Forelimb muscle (tissue), 1 donor: ENCODE data around the gene TRNAU1AP. TPM values are rescaled to one million over a fixed set of nuclear protein-coding genes. Genes with fewer than 3 reads are reported as not detected.
"Not testable (repeated sequence)": the region's sequence is repeated elsewhere in the genome, so short reads cannot be mapped to it uniquely, and the experiment has no call there.

ENCODE experiments used
- DNase-seq: peaks from one replicate; pipeline ENCODE4 v3.0.0-alpha.2; 2013; ENCODE audit warnings: low read depth
- polyA plus RNA-seq: library from polyadenylated mRNA; unstranded; fragments of 120-200 nt; gene quantifications from one replicate; pipeline ENCODE4 v1.2.1, GENCODE V29; 2013; ENCODE audit not compliant: insufficient read length

The TRNAU1AP gene
- polyA plus RNA-seq, 1 donor = 19.2 TPM

DNA sequence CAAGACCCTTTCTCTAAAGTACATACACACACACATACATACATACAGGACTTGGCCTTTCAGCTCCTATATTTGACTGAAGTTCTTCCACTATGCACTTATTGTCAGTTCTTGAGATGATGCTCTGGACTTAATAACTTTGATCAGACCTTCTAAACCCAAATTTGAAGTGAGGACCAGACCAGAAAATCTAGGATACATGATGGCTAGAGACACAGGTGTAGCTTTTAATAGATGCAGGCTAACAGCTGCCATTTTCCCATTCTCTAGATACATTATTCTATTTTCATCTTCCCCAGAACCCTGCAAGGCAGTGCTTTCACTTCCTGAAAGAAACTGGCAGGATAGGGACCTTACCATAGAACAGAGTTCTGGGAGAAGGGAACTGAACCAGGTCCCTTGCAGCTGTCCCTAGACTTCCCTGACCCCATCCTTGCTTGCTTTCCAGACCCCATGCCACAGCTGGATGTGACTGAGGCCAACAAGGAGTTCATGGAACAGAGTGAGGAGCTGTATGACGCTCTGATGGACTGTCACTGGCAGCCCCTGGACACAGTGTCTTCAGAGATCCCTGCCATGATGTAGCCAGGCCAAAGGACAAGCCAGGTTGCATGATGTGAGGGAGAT lies 24.3 kb downstream of the TRNAU1AP start:
- no peak for DNase-seq

DNA sequence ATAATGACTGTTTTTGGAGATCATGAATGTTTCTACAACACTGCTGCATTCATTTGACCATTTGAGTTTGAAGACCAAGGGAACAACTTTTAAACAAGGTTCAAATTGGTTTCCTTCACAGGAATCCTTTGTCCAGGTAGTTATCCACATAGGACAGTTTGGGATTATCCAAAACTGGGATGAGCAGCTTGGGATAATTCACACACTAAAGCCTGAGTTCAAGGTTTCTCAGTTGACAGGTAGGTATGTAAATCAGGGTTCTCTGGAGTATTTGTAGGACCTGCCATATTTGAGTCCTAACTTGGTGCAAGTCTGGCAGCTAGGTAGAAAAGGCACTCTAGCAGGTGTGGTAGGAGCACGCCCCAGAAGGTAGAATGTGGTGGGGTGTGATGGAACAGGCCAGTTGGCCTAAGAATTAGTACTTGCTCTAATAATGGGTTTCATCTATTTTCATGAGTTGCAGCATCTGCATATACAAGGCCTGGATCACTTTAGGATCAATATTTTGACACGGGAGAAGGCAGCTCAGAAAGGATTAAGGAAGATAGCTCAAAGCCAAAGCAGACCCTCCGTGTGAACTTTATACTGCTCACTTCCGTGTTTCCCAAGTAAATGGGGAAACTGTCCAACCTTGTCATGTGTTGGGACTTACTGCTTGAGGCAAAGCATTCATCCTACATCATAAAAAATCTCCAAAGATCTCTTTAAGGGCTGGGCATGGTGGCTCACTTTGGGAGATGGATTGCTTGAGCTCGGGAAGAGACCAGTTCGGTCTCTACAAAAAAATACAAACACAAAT lies 25.1 kb downstream of the TRNAU1AP start:
- no peak for DNase-seq

DNA sequence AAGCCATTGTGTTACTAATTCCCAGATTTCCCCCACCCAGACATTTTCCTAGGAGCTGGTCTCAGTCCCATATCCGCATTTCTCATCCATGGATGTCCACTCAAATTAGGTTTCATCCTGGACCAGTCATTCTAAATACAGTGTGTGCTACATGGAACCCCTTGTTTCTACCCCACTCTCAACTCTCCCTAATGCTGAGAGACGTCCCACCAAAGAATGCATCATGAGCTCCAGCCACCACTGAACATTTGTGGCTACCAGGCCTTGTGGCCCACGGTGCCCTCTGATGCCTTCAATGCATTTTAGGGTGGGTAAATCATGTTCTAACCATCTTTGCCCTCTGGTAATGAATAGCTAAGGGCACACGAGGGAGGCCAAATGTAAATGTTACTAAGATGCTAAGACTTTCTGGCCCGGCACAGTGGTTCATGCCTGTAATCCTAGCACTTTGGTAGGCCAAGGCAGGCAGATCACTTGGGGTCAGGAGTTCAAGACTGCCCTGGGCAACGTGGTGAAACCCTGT lies 25.9 kb downstream of the TRNAU1AP start:
- no peak for DNase-seq

DNA sequence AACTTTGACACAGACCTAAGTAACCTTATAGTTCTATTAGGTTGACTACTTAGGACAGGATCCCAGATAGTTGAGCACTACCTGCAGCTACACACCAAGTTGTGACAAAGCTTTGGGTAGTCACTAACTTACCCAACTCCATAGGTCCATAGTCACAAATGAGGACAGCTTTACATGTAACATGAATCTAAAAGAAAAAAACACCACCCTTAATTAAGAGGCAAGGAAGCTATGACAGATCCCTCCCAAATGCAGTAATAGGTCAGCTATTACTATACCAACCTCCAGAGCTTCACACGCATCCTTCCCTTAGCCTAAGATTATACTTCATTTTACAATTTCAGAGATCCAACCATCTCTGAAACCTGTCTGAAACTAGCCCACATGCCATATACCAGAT lies 26.5 kb downstream of the TRNAU1AP start:
- no peak for DNase-seq

DNA sequence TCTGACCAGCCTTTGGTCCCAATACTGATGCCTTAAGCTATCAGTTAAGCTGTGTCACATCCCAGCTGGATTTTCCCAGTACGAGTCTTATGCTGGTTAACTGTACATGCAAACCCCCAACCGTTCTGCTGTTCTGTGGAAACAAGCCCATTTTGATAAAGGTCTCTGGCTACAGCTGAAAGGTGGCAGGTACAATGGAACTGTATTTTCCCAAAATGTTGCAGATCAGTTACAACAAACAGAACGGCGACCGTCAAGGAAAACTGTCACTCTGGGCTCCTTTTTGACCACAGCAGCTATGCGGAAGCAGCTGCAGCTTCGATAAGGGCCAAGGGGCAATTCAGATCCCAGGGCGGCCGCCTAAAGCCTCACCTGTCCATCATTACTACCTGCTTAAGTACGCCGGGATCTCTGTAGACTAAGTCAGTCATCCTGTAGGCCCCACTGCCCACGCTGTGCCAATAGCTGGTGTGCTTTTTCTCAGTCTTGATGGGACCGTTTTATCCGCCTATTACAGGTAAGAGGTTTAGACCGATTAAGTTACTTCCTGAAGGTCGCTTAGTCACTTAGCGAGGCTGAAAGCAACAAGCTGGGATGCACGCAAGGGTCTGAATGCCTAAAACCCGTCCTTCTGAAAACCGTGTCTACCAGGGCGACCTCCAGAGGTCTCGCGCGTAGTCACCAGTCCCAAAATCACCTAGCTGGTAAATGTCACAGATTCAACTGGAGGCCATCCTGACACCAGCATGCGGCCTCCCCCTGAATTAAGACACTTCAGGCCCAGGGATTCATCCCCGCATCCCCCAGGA lies 28.0 kb downstream of the TRNAU1AP start:
- no peak for DNase-seq

DNA sequence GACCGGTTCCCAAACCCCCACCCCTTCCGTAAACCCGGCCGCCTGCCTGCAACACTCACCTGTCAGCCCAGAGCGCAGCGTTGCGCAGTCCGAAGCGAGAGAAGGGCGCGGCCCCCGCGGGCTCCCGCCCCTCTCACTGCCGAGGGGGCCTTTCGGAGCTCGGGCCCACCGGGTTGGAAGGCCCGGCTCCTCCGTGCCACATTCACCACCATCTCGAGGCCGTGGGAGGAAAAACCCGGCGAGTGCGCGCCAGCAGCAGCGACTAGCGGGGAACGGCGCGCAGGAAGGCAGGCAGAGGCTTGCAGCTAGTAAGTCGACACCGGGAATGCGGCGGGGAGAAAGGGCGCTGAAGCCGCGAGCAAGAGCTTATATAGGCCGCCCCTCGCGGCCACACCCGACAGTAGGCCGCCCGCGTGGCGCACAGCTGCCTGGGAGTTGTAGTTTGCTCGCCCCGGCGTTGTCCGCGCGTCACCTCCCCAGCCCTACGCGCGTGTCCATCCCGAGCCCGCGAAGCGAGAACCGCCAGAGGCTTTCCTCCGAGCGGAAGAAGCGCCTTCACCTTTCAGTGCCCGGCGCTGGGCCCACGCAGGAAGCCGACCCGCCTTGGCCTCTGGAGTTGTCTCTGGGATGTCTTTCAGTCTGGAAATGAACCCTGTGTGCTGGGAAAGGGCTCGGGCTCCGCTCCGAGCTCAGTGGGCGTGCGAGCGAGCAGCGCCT lies 28.8 kb downstream of the TRNAU1AP start:
- peak; percentile 87 for DNase-seq

DNA sequence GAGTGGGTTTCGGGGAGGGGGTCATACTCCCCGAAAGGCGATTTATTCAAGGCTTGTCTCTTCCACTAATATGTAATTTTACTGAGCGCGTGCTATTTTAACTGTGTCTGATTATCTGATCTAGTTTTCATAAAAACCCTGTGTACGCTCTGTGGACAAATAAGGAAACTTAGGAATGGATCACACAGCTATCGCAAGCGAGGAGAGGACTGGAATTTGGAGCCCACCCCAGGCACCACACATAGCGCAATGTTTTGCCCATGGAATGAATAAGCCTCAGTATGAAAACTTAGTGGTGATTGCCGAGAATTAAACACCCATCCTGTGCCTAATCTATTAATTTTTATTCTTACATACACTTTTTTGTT lies 29.3 kb downstream of the TRNAU1AP start:
- no peak for DNase-seq

DNA sequence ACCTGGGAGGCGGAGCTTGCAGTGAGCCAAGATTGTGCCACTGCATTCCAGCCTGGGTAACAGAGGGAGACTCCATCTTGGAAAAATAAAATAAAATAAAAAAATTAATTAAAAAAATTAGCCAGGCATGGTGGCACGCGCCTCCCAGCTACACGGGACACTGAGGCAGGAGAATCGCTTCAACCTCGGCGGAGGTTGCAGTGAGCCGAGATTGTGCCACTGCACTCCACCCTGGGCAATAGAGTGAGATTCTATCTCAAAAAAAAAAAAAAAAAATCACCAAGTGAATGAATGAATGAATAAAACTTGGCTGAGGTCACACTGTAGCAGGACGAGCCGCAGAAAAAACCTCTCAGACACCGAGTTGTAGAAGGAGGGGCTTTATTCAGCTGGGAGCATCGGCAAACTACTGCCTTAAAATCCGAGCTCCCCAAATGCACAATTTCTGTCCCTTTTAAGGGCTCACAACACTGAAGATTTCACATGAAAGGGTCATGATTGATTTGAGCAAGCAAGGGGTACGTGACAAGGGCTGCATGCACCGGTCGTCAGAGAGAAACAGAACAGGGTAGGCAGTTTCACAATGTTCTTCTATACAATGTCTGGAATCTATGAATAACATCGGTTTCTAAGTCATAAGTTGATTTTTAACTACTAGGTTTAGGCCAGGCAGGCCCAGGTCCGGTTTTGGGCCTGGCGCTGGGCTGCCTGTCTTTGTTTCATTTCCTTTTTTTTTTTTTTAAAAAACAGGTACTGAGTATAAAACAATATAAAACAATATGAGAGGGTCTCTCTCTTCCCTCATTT lies 33.9 kb downstream of the TRNAU1AP start:
- DNase-seq = not testable (repeated sequence)

DNA sequence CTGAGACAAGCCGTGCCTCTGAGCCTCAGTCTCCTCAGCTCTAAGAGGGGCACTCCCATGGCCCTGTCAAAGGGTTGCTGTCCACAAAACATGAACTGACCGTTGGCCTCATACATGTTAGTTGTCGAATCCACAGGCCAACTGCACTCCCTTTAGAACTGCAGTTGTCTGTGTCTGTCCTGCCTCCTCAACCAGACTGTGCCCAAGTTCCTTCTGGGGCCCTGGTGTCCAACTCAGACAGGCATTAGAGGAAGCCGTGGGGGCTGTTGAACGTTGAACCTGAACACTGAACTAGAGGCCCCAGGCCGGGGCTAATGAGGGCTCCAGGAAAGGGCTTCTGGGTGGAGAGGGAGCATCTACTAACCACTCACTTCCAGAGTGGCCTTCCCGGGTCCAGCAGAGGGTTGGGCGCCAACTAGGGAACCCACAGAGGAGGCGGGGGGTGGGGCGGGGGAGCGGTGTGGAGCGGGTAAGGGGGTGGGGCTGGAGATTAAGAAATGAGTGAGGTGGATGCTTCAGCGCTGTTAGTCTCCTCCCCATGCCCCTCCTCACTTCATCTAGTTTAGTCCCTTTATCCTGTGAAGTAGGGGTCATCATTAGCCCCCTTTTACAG lies 38.9 kb downstream of the TRNAU1AP start, which contains the start of gene RAB42:
Gene RAB42, plus strand, starts transcription at position 558 of the 613 bp plus-strand sequence. CDS start 247 bp downstream, outside the sequence.
- DNase-seq = no peak

DNA sequence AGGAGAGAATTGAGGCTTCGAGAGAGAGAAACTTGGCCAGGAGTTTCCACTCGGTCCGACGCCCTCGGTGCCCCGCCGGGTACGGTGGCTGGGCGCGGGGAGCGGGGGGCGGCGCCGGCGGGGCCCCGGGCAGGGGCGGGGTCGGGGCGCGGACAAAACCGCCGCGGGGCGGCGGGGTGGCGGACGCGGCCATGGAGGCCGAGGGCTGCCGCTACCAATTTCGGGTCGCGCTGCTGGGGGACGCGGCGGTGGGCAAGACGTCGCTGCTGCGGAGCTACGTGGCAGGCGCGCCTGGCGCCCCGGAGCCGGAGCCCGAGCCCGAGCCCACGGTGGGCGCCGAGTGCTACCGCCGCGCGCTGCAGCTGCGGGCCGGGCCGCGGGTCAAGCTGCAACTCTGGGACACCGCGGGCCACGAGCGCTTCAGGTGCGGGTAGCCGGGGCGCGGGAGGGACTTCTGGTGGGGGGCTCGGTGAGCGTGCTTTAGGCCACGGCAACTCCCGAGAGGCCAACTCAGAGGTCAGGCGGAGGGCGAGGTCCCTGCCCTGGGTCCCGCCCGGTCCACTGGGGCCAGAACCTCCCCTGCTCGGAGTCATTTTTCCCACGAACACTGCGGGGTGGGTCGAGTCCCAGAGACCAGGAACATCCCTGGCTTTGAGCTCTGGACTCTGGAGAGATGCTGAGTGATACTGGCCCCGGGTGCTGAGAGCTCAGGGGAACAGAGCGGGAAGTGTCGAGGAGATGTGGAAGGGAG lies 39.6 kb downstream of the TRNAU1AP start:
- DNase-seq = no peak

DNA sequence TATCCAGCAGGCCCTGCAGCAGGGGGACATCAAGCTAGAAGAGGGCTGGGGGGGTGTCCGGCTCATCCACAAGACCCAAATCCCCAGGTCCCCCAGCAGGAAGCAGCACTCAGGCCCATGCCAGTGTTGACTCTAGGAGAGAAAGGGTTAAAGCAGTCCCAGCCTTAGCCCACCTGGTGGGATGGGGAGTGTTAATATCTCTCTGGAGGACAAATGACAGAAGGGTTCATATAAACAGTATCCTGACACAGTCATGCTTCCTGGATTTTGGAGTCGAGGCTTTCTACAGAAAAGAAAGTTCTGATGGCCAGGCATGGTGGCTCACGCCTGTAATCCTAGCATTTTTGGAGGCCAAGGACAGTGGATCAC lies 41.1 kb downstream of the TRNAU1AP start:
- not testable (repeated sequence) for DNase-seq

DNA sequence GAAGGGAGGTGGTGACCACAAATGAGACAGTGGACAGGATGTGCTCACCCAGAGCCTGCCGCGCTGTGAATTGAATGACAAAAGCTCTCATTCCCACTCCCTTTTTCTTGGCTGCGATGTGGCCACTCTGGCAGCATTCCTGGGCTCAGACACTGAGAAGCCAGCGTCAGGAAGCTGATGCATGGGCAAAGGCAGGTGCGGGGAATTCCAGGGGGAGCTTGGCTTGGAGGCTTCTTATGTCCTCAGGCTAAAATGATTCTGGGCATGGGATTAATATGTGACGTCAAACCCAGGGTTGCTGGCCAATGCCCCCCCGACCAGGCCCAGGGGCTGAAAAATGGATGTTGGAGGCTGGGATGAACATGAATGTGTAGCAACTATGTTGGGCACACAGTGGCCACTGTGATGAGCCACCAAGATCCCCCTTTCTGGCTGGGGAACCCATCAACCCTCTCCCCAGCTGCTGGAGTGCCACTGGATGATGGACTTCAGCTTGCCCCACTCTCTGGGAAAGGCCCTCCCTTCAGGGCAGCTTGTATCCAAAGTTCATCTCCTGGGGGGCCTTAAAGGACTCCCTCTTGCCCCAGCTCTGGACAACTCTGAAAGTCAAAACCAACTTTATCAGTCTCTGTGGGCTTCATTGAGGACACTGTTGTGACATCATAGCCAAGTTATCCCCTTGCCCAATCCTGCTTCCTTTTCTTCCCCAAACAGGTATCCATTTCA lies 42.0 kb downstream of the TRNAU1AP start:
- DNase-seq = not testable (repeated sequence)

DNA sequence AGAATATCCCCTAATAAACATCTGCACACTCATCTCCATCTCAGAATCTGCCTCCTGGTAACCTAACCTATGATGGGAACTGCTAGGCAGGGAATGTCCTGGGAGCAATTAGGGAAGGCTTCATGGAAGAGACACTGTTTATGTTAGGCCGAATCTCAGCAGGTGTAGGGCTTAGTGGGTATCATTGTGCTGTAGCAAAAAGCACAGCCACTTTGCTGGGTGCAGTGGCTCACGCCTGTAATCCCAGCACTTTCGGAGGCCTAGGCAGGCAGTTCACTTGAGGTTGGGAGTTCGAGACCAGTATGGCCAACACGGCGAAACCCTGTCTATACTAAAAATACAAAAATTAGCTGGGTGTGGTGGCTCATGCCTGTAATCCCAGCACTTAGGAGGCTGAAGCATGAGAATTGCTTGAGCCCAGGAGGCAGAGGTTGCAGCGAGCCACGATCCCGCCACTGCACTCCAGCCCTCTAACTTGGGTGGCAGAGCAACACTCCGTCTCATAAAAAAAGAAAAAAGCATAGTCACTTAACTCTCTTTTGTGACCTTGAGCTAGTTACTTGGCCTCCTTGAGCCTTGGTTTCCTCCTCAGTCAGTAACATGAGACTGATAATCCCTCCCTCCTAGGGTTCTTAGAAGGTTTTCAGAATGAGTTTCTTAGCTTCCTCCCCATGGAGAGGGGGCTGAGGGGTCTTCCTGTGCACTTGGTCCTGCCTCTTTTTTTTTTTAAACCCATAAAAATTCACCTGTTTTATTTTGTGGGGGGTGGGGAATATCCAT lies 42.7 kb downstream of the TRNAU1AP start:
- DNase-seq = no peak

DNA sequence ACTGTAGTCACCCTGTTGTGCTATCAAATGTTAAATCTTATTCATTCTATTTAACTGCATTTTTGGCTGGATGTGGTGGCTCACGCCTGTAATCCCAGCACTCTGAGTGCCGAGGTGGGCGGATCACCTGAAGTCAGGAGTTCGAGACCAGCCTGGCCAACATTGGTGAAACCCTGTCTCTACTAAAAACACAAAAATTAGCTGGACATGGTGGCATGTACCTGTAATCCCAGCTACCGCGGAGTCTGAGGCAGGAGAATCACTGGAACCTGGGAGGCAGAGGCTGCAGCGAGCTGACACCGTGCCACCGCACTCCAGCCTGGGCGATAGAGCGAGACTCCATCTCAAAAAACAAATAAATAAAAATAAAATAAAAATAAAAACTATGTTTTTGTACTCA lies 43.4 kb downstream of the TRNAU1AP start:
- not testable (repeated sequence) for DNase-seq

DNA sequence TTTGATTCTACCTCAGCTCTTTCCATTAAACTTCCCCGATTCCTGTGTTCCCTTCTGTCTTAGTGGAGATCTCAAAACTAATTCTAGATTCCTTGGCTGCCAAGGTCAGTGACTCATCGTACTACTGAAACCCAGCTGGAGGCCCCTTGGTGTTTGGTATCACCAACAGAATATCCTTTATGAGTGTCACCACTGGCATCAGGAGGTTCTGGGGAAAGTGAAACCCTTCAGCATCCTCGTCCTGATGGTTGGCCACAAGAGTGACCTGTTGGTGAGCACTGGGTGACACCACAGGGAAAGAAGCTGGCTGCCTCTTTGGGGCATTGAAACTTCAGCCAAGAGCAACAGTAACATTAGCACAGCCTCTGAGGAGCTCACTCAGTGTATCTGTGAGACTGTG lies 48.8 kb downstream of the TRNAU1AP start:
- no peak for DNase-seq

DNA sequence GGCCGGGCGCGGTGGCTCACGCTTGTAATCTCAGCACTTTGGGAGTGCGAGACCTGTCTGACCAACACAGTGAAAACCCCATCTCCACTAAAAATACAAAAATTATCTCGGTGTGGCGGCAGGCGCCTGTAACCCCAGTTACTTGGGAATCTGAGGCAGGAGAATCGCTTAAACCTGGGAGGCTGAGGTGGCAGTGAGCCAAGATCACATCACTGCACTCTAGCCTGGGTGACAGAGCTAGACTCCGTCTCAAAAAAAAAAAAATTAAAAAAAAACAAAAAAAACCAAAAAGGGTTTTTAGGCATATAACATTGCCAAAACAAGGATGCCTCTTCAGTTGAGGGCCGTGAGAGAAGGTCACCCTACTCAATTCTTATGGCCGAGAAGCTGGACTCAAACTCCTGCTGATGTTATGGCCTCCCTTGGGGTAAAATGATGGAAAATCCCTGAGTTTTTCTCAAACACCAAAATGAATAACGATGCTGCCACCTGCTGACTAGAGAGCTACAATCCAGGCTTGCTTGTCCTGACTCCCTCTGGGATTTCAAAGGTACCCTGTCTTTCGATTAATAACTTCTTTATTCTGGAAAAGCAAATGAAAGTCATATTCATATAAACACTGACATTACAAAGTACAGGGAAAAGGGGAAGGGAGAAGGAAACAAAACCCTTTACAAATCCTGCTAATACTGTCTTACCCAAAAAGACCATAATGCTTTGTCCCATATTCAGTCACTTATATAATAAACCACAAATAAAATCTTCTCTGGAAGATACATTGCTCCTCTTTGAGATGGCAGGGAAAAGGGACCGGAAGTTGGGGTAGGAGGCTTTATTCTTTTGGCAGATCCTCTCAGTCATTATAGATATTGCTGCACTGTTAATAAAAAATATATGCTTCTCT lies 49.9 kb downstream of the TRNAU1AP start:
- DNase-seq = peak; percentile 77

DNA sequence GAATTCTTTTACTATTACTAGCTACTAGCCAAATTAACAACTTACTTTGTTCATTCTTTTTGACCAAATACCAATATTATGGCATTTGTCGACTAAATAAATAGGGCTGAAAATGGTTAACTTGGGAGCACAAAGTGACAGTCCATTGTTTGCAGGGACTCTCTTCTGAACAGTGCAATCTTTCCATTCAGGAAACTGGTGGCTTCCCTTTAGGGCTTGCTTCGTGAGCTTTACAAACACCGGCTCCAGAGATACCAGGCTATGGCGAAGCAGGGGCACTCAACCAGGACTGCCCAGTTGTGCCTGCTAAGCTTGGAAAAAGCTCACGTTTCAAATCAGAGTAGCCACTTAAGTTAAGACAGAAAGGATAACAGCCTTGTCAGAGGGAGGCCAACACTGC lies 51.5 kb downstream of the TRNAU1AP start:
- no peak for DNase-seq
